ENCODE results near the gene WDFY2.
"Not testable (repeated sequence)": the region's sequence is repeated elsewhere in the genome, so short reads cannot be mapped to it uniquely, and the experiment has no call there.

WDFY2 gene

DNA sequence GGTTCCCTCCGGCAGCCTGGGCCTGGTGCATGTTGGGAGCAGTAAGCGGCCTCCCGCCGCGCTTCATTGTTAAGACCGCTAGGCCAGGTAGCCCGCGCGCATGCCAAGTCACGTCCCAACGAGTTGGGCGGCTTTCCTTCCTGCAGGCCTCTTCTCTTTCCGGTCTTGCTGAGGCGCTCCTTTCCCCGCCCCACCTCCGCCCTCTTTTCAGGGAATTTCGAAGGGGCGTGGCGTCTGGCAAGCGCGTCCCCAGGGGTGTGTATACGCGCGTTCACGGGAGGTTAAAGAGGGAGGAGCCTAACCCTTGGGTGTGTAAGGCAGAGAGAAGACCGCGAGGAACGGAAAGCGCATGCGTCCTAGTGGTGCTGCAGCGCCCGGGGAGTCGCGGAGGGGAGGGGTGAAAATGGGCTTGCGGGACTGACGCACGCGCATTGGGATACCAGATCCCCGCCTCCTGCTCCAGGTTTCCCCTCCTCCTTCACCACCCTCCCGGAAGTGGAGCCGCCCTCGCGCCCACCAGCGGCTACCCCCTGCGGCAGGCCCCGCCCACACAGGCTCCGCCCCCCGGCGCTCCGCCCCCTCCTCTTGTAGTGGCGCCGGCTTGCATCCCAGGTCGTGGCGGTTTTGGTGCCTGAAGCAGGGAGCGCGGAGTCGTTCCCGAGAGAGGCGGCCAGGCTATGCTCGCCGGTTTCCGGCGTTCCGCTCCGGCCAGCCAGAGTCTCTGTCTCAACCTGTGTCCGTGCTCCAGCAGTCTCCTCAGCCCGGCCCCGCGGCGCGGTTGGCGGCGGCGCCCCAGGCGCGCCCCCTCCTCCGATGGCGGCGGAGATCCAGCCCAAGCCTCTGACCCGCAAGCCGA lies at the start of gene WDFY2:
TSS of gene WDFY2 (plus strand) at position 588 of the 856 bp plus-strand sequence. CDS start at position 814, 226 bp downstream.
- peak; percentile 95 for DNase-seq (ENCODE audit: low read depth)

GRCh38 chr13:51538591-51539179 lies 45.6 kb upstream of the WDFY2 start:
- DNase-seq (ENCODE audit: low read depth), result no peak

DNA sequence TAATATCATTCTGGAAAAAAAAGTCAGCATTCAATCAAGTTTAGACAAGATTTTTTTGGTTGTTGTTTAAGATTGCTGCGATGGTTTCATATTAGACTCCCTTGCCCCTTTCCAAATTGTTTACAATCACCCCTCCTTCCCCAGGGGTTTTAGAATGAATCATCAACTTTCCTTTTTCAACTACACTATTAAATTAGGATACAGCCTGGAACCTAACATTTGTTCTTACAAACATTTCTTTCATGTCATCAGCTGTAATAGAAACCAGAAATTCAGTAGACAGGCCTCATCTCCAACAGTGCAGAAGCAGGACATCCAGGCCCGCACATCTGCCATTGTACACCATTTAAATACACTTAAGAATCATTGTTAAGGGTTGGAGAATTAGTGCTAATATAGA lies 44.4 kb upstream of the WDFY2 start:
- no peak for DNase-seq (ENCODE audit: low read depth)

- no peak for DNase-seq (ENCODE audit: low read depth)
Measured at GRCh38 chr13:51541037-51541436, 43.2 kb upstream of the WDFY2 start.

- no peak for DNase-seq (ENCODE audit: low read depth)
Measured at GRCh38 chr13:51541809-51542258, 42.4 kb upstream of the WDFY2 start.

DNA sequence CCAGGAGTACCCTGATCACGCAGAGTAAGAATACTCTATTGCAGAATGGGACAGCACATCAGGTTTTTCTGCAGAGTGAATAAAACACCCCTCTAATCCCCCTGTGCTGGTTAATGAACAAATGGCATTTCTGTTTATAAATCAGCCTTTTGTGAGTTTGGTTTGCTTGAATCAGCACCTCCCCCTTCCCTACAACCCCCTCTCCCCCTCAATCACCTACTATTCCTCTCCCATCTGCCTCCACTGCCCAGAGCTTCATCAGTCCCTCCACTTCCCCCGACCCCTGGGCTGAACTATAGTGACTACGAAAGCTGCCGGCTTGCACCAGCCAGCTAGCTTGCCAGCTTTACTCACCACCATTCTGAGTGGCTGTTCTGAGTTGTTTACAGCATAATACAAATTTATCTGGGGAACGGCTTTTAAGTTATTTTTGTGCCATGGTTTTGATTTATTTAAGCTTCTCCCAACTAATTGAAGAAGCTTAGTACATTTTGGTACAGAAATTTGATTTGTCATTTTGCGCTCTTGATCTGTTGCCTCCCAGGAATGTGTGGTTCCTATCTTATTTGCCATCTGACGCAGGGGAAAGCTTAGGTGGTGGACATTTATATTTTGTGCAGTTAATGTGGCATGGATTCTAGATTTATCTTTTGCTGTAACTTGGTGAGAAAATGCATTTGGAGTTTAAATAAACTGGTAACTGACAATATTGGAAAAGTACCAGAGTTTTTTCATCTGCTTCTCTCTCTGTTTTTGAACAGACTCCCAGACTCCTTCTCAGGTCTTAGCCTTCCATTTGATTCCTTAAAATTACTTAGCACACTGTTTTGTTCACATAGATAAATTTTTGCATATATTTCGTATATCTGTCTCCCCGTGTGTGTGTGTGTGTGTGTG lies 41.7 kb upstream of the WDFY2 start:
- DNase-seq (ENCODE audit: low read depth), result no peak

DNA sequence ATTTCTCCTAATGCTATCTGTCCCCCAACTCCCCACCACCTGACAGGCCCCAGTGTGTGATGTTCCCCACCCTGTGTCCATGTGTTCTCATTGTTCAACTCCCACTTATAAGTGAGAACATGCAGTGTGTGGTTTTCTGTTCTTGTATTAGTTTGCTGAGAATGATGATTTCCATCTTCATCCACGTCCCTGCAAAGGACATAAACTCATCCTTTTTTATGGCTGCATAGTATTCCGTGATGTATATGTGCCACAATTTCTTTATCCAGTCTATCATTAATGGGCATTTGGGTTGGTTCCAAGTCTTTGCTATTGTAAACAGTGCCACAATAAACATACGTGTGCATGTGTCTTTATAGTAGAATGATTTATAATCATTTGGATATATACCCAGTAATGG lies 38.8 kb upstream of the WDFY2 start:
- DNase-seq (ENCODE audit: low read depth), result not testable (repeated sequence)

GRCh38 chr13:51547425-51548176 lies 36.7 kb upstream of the WDFY2 start:
- DNase-seq (ENCODE audit: low read depth), result no peak

GRCh38 chr13:51549050-51549449 lies 35.2 kb upstream of the WDFY2 start:
- DNase-seq (ENCODE audit: low read depth), result no peak

DNA sequence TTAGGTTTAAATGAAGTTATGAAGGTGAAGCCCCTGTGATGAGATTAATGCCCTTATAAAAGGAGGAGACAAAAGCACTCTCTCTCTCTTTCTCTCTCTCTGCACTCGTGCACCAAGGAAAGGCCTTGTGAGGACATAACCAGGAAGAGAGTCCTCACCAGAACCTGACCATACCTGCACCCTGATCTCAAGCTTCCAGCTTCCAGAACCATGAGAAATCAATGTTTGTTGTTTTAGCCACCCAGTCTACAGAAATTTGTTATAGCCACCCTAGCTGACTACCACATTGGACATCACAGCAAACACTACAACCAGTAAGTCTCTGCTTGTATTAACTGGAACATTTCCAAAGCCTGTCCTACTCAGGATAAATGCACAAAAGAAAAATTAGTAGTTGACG lies 34.7 kb upstream of the WDFY2 start:
- no peak for DNase-seq (ENCODE audit: low read depth)

DNA sequence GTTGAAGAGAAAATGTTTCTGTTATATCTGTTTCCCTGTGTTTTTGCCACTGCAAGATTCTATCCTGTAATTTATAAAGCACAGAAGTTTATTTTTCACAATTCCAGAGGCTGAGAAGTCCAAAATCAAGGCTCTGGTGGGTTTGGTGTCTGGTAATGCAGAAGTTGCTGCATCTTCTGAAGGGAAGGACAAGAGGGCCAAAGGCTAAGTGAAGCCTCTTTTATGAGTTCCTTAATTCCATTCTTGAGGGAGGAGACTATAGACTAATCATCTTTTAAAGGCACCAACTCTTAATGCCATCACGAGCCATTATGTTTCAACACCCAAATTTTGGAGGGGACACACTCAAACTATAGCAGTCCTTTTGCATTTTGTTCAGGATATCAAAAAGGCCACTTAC lies 34.1 kb upstream of the WDFY2 start:
- no peak for DNase-seq (ENCODE audit: low read depth)

DNA sequence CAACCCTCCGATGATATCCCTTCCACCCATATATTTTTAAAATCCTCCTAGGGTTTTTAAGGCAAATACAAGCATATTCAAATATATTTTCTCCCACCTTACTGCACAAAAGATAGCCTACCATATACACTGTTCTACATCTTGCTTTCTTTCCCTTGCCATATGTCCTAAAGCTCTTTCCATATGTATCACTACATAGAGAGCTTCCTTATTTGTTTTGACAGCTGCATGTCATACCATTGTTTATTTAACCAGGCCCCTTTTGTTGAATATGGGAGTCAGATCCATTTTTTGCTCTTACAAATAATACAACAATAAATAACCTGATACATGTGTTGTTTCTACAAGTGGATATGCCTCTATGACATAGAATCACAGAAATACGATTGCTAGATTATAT lies 32.8 kb upstream of the WDFY2 start:
- DNase-seq (ENCODE audit: low read depth), result no peak

GRCh38 chr13:51552027-51552426 lies 32.2 kb upstream of the WDFY2 start:
- no peak for DNase-seq (ENCODE audit: low read depth)

DNA sequence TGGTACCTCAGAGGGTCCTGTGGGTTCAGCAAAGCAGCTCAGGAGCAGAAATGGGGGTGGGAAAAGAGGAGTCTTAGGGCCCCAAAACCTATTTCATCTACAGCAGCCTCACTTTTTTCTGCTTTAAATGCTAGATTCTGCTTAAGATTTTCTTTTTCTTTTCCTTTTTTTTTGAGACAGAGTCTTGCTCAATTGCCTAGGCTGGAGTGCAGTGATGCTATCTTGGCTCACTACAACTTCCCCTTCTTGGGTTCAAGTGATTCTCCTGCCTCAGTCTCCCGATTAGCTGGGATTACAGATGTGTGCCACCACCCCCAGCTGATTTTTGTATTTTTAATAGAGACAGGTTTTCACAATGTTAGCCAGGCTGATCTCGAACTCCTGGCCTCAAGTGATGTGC lies 30.7 kb upstream of the WDFY2 start:
- DNase-seq (ENCODE audit: low read depth), result no peak

DNA sequence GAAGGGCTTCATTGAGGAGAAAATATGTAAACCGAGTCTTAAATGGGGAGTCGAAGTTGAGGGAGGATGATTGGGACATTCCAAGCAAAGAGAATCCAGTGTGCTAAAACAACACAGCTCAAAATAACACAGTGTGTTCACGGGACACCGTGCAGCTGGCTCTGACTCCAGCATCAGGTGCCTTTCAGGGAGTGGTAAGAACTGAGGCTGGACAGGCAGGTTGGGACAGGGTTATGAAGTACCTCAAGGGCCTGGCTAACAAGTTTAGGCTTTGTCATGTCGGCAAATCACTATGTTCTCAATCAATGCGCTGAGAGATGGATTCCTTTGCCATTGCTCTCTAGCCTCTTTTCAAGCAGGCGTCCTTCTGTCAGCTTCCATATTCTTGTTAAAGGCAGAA lies 27.5 kb upstream of the WDFY2 start:
- no peak for DNase-seq (ENCODE audit: low read depth)

DNA sequence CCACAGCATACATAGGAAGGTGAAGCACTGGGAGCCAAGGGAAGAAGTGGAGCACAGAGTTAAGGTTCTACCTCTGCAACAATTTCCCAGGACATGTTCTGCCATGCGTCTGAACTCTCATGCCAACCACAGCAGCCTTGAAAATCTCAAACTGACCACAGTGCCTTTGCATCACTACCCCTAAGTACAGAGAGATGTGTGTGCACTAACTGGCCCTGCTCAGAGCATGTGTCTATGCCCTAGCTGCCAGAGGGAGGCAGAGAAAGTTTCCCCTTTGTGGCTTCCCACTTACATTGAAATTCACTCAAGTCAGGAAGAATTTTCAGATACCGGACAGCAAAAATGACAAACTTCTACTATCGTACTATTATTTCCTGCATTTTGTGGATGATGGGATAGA lies 26.8 kb upstream of the WDFY2 start:
- no peak for DNase-seq (ENCODE audit: low read depth)

DNA sequence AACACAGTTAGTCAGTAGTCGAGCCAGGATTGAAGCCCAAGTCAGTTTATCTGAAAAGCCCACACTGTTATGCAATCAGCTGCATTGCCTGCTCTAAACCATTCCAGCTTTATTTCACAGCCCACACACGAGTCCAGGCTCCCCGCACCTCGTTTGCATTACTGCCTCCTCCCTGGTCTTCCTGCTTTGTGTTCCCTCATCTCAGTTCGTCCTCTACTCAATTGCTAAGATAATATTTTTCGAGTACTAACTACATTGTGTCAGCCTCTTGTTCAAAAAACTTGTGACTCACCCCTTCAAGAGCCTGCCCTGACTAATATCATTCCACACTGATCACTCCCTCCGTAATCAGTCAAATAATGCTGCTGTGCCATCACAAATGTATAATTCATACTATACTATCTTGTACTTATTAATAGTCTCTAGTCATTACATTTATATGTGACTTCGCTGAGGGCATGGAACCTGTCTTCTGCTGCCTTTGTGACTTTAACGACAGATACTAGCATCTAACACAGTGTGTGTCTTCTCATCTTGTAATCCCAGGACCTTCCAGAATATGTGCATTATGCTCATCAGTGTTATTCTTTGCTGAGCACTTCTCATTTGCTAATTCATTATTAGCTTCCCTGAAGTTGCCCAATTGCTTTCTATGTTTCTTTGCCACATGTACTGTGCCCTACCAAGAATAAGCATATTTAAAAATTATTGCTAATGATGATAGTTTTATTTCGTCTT lies 26.2 kb upstream of the WDFY2 start:
- DNase-seq (ENCODE audit: low read depth), result peak; percentile 33

GRCh38 chr13:51559946-51560735 lies 24.1 kb upstream of the WDFY2 start:
- no peak for DNase-seq (ENCODE audit: low read depth)

DNA sequence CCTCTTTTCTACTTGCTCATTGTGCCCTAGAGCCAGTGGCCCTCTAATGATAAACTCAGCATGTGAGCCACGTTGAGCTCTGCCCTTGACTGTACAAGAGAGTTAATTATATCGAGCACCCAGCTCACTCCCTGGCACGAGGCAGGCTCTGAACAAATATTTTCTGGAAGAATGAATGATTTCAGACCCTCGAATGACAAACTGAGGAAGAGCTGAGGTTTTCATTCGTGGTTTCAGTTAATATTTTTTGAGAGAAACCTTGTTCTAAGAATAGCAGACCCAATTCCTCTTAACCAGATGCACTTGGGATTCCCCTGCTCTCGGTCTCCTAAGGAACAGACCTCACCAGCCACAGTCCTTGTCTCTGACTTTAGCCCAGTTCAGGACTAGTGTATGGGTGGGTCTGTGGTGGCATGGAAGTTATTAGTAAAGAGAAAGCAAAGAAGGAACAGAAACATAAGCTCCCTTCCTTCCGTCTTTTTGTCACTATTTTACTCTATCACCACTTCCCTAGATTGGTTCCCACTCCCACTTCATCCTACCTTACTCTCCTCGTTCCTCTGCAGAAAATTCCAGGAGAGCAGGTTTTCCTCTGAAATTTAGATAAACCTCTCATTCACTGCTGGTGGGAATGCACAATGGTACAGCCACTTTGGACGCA lies 22.1 kb upstream of the WDFY2 start:
- DNase-seq (ENCODE audit: low read depth), result no peak

GRCh38 chr13:51564252-51564651 lies 20.0 kb upstream of the WDFY2 start:
- DNase-seq (ENCODE audit: low read depth), result no peak

Data from HS-27A (cell line).